Measurements from ENCODE around the gene PRND.

DNA sequence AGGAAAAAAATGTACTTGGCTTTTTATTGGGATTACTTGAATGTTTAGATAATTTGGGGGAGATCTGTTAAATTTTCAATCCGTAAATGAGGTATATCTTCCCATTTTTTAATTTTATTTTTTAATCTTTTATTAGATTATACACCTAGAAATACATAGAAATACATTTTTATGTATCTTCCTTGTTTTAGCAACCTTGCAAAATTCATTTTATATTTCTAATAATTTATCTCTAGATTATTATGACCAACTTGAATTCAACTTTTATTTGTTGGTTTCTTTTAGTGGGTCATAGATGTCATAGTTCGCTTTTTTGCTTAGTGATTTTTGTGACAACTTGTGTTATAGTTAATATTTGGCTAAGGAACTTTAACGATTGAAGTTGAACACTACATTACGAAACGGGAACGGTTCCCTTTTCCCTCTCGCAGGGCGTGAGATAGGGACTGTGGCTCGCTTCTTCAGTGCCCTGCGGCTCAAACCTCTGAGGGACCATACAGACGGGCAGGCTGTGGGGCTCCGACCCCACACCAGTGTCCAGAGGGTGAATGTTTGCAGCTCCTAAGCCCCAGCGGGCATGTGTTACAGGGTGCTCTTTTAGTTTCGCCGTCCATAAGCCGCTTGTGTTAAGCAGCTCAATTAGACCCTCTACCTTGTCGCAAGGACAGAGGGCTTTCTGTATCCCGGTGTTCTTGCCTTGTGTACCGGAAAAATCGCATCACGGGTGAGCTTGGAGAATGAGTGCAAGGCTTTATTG lies 53.8 kb downstream of the PRND start:
- TF ChIP-seq, protein P1, sequence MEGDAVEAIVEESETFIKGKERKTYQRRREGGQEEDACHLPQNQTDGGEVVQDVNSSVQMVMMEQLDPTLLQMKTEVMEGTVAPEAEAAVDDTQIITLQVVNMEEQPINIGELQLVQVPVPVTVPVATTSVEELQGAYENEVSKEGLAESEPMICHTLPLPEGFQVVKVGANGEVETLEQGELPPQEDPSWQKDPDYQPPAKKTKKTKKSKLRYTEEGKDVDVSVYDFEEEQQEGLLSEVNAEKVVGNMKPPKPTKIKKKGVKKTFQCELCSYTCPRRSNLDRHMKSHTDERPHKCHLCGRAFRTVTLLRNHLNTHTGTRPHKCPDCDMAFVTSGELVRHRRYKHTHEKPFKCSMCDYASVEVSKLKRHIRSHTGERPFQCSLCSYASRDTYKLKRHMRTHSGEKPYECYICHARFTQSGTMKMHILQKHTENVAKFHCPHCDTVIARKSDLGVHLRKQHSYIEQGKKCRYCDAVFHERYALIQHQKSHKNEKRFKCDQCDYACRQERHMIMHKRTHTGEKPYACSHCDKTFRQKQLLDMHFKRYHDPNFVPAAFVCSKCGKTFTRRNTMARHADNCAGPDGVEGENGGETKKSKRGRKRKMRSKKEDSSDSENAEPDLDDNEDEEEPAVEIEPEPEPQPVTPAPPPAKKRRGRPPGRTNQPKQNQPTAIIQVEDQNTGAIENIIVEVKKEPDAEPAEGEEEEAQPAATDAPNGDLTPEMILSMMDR (IDR thresholded peaks at IDR 0.05), result no peak
- no peak for TF ChIP-seq POLR2A (IDR thresholded peaks at IDR 0.05)
